Hypothalamus (tissue), 51 donors: ENCODE data around the gene KDM4B.
A peak's percentile ranks its signal among the peaks of the same experiment; 100 is the strongest.
"Not testable (repeated sequence)": the region's sequence is repeated elsewhere in the genome, so short reads cannot be mapped to it uniquely, and the experiment has no call there.

ENCODE experiments used
- DNase-seq, 51 donors: peaks; one replicate each; lab custom pipeline; 2025; lab: John Stamatoyannopoulos, UW

The KDM4B gene

GRCh38 chr19:4968462-4969291, at the start of gene KDM4B:
Gene KDM4B (plus strand): TSS chr19:4969113. CDS start chr19:5032891, 63,778 bp downstream.
- peak; percentile 81 to 100 (median 99) for DNase-seq

- DNase-seq, result peak in 8 of 51 donors; percentile 3 to 22 (median 8)
Observed at GRCh38 chr19:4922530-4923275, 46.2 kb upstream of the KDM4B start.

GRCh38 chr19:4923276-4923747, 45.6 kb upstream of the KDM4B start:
- no peak for DNase-seq

- DNase-seq, result no peak
Observed at GRCh38 chr19:4929186-4929585, 39.7 kb upstream of the KDM4B start.

GRCh38 chr19:4930664-4931063, 38.2 kb upstream of the KDM4B start:
- DNase-seq, result no peak

- DNase-seq, result no peak
Observed at GRCh38 chr19:4932711-4933110, 36.2 kb upstream of the KDM4B start.

GRCh38 chr19:4933528-4933927, 35.4 kb upstream of the KDM4B start:
- DNase-seq, result peak in 1 of 51 donors; percentile 12

GRCh38 chr19:4935444-4935843, 33.5 kb upstream of the KDM4B start:
- DNase-seq, result no peak

GRCh38 chr19:4937060-4937459, 31.9 kb upstream of the KDM4B start:
- no peak for DNase-seq

- not testable (repeated sequence) for DNase-seq
Observed at GRCh38 chr19:4938461-4938860, 30.5 kb upstream of the KDM4B start.

- no peak for DNase-seq
Observed at GRCh38 chr19:4939466-4939865, 29.4 kb upstream of the KDM4B start.

- not testable (repeated sequence) for DNase-seq
Observed at GRCh38 chr19:4941638-4942169, 27.2 kb upstream of the KDM4B start.

- not testable (repeated sequence) for DNase-seq
Observed at GRCh38 chr19:4950650-4951049, 18.3 kb upstream of the KDM4B start.

- no peak for DNase-seq
Observed at GRCh38 chr19:4951656-4952055, 17.3 kb upstream of the KDM4B start.

- no peak for DNase-seq
Observed at GRCh38 chr19:4952945-4953344, 16.0 kb upstream of the KDM4B start.

- DNase-seq, result not testable (repeated sequence)
Observed at GRCh38 chr19:4954320-4955149, 14.4 kb upstream of the KDM4B start.

- no peak for DNase-seq
Observed at GRCh38 chr19:4955274-4955673, 13.6 kb upstream of the KDM4B start.

GRCh38 chr19:4957981-4958380, 10.9 kb upstream of the KDM4B start:
- no peak for DNase-seq

GRCh38 chr19:4962085-4962619, 6.8 kb upstream of the KDM4B start:
- DNase-seq, result no peak

- no peak for DNase-seq
Observed at GRCh38 chr19:4965061-4965460, 3.9 kb upstream of the KDM4B start.
